B cell (primary cell): ENCODE results near the gene POC1B.

Experiments
- CTCF ChIP-seq: fragments of 200-600 bp; IDR thresholded peaks from one replicate; pipeline ENCODE4 v1.8.0; 2022; ENCODE audit warnings: antibody characterized with exemption, mild to moderate bottlenecking
- EZH2 ChIP-seq: IDR thresholded peaks from 2 replicates; pipeline ENCODE4 v1.6.1; 2012; ENCODE audit warnings: borderline replicate concordance, low read depth, mild to moderate bottlenecking, moderate library complexity, low read length; ENCODE audit not compliant: insufficient read depth, poor library complexity, severe bottlenecking

GRCh38 chr12:89461190-89461589 is 64.7 kb downstream of the POC1B start:
- TF ChIP-seq EZH2 = no peak
- no peak for TF ChIP-seq CTCF
